IPS DF 19.7 (cell line): ENCODE data around the gene TAF4B.
"Not testable (repeated sequence)": the region's sequence is repeated elsewhere in the genome, so short reads cannot be mapped to it uniquely, and the experiment has no call there.

Experiments used
- DNase-seq: peaks from one replicate; pipeline ENCODE4 v3.0.0-alpha.2; 2013; ENCODE audit warnings: low read depth, low spot score

The TAF4B gene

DNA sequence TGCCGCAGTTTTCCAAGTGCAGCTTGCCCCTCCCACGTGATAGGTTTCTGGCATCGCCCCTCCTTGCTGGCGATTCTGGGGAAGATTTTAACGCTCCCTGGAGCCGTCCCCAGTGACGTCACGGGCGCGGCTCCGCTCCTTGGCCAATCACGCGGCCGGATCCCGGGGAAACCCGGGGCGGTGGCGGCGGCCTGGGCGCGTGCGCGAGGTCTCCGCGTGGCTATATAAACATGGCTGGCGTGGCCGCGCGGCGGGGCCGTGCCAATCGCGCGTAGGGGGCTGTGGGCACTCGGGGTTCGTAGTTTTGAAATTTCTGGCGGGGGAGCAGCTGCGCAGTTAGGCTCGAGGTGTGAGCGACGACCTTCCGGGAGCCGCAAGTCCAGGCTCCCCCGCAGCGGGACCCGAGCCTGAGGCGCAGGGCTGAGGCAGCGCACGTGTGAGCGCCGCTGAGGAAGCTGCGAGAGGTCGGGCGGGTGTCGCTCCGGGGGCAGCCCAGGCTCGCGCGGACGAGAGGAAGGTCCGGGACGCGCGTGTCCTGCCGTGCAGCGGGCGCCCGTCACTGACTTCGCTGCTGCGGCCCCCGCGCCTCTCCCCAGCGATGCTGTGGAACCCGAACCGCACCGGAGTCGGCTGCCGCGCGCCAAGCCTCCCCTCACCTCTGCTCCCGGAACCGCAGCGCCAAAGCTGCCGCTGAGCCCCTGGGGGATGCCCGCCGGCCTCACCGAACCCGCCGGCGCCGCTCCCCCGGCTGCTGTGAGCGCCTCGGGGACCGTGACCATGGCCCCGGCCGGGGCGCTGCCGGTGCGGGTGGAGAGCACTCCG is at the start of gene TAF4B:
TAF4B (plus strand) TSS at position 217 of the 822 bp plus-strand sequence; CDS start at position 706, 489 bp downstream.
- DNase-seq: peak; percentile 48

GRCh38 chr18:26181343-26181826 is 44.9 kb upstream of the TAF4B start:
- no peak for DNase-seq

DNA sequence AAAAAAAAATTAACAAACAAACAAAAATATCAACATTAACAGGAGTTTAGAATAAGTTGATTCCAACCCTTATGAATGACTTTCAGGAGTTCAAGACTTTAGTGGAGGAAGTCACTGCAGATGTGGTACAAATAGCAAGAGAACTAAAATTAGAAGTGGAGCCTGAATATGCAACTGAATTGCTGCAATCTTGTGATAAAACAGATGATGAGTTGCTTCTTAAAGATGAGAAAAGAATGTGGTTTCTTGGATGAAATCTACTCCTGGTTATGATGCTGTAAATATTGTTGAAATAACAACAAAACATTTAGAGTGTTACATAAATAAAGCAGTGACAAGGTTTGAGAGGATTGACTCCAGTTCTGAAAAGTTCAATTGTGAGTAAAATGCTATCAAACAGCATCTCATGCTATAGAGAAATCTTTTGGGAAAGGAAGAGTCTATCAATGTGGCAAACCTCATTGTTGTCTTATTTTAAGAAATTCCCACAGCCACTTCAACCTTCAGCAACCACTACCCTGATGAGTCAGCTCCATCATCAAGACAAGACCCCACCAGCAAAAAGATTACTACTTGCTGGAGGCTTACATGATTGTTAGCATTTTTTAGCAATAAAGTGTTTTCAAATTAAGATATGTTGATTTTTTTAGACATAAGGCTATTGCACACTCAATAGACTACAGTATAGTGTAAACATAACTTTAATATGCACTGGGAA is 42.7 kb upstream of the TAF4B start:
- no peak for DNase-seq

GRCh38 chr18:26185267-26185666 is 41.0 kb upstream of the TAF4B start:
- peak; percentile 17 for DNase-seq

DNA sequence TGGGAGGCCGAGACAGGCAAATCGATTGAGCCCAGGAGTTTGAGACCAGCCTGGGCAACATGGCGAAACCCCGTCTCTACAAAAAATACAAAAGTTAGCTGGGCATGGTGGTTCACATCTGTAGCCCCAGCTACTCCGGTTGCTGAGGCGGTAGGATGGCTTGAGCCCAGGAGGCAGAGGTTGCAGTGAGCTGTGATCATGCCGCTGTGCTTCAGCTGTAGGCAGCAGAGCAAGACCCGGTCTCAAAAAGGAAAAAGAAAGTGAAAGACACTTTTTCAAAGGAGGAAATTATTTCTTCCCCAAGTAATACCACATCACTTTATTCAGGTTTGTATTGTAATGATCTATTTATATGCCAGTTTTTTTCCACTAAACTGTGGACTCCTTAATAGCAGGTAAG is 35.7 kb upstream of the TAF4B start:
- no peak for DNase-seq

- DNase-seq: no peak
Measured at GRCh38 chr18:26192233-26192632, 34.0 kb upstream of the TAF4B start.

- DNase-seq: no peak
Measured at GRCh38 chr18:26196605-26197004, 29.6 kb upstream of the TAF4B start.

- DNase-seq: not testable (repeated sequence)
Measured at GRCh38 chr18:26202001-26202400, 24.2 kb upstream of the TAF4B start.

- DNase-seq: no peak
Measured at GRCh38 chr18:26205318-26205717, 20.9 kb upstream of the TAF4B start.

DNA sequence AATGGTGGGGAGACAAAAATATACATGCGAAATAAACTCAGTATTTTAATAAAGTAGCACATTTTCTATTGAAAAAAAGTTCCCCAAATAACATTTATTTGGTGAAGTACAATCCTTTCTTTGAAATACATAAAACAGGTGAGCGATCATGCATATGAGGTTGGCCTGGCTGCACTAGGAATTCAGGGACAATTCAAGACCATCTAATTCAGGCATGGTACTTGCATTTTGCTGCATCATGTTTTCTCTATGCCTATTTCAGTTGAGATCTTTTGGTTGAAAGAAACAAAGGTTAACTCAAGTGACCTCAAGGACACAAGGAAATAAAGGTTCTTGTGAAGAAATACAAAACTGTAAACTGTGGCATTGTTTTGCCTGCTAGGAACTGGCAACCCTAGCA is 19.8 kb upstream of the TAF4B start:
- no peak for DNase-seq

DNA sequence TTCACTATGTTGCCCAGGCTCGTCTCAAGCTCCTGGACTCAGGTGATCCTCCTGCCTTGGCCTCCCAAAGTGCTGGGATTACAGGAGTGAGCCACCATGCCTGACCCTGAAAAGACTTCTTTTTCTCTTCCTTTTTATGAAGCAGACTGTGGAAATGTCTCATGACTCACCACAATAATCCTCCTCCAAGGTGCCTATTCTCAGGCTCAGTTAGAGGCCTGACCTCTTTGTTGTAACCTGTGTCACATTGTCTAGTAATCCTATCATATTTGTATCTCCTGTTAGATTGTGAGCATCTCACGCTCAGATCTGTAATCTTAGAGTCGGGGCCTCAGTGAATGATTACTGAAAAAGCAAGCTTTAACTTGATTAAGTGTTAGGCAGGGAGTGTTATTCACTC is 18.3 kb upstream of the TAF4B start:
- DNase-seq: no peak

DNA sequence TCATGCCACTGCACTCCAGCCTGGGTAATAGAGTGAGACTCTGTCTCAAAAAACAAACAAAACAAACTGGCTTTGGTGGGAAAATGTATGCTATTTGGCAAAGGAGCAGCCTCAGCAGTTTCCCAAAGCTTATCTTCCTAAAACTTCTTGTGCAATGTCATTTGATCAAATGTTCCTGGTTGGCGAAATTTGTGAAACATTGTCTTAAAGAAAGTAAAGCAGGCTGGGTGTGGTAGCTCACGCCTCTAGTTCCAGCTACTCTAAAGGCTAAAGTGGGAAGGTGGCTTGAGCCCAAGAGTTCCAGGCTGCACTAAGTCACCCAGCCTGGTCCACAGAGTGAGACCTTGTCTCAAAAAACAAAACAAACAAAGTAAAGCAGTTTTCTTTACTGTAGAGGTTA is 17.3 kb upstream of the TAF4B start:
- DNase-seq: no peak

GRCh38 chr18:26210147-26210546 is 16.1 kb upstream of the TAF4B start:
- DNase-seq: no peak

DNA sequence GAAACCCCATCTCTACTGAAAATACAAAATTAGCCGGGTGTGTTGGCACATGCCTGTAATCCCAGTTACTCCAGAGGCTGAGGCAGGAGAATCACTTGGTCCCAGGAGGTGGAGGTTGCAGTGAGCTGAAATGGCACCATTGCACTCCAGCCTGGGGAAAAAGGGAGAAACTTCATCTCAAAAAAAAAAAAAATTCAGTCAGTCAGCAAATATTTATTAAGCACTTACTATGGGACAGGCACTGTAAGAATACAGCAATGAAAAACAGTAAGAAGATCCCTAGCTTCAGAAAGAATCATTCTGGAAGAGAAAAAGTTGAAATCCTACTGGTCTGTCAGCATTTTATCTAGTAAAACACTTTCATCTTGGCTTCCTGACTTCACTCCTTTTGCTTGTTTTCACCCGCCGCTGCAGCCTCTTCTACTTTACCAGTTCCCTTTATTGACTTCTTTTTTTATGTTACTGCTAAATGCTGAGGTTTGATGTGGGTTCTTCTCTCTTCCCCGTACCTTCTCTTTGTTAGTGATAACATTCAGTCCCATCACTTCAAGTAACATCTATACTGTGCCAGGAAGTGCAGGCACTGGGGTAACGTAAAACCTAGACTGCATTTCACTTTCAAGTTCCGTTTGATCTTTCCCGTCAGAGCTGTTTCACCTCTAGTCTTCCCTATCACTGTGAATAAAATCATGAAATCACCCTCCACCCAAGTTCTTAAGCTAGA is 10.8 kb upstream of the TAF4B start:
- DNase-seq: no peak

DNA sequence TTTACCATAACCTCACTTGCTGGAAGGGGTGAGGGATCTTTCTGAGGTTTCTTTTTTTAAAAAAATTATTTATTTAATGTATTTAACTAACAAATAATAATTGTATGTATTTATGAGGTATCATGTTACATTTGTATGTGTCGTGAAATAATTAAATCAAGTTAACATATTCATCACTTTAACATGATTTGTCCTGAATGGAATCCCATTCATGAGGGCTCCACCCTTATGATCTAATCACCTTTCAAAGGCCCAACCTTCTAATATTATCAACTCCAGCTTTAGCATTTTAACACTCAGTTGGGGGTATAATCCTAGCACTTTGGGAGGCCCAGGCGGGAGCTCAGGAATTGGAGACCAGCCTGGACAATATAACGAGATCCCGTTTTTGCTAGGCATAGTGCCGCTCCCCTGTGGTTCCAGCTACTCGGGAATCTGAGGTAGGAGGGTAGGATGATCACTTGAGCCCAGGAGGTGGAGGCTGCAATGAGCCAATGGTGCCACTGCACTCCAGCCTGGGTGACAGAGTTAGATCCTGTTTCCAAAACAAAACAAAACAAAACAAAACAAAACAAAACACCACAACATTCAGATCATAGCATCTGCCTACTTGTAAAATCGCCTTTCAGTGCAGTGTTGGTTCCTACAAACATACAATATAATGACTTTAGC is 1.1 kb upstream of the TAF4B start:
- DNase-seq: no peak

GRCh38 chr18:26225915-26226228 is 373 bp upstream of the TAF4B start:
- DNase-seq: no peak

- DNase-seq: no peak
Measured at GRCh38 chr18:26227051-26227670, 916 bp downstream of the TAF4B start.

DNA sequence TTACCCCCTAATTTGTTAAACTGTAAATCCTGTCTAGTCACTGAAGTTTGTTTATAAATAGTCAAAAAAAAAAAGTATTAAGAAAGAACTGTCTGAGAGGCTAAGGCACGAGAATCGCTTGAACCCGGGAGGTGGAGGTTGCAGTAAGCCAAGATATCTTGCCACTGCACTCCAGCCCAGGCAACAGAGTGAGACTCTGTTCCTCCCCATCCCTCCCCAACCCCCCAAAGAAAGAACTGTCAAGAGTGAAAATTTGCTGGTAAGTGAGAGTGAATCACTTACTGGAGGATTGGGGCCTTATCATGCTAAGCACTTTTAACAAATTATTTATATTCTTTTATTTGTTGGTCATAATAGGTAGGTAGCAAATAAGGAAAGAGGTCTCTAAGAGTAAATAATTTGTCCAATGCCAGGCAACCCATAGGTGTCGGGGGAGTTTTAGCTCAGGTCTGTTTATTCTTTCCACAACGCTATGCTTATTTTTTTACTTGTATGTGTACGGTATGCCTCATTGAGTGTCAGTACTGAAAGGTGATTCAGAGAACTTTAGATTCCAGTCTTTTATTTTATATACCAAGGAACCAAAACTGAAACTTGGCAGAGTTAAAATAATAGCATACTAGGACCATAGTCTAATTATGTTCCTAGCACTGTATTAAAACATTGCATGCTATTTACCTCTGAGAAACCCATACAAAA is 2.5 kb downstream of the TAF4B start:
- no peak for DNase-seq

- no peak for DNase-seq
Measured at GRCh38 chr18:26230497-26230896, 4.3 kb downstream of the TAF4B start.

- peak; percentile 56 for DNase-seq
Measured at GRCh38 chr18:26233208-26233607, 7.0 kb downstream of the TAF4B start.

- DNase-seq: not testable (repeated sequence)
Measured at GRCh38 chr18:26237363-26237762, 11.1 kb downstream of the TAF4B start.
